GM12878 (cell line): ENCODE results near the gene TSHR. TPM values are rescaled to one million over a fixed set of nuclear protein-coding genes. Genes with fewer than 3 reads are reported as not detected.

Source experiments
- CREB1 ChIP-seq: IDR thresholded peaks from 2 replicates; pipeline ENCODE4 v1.6.1; 2012; ENCODE audit warnings: low read depth, mild to moderate bottlenecking, inconsistent platforms
- CREM ChIP-seq: IDR thresholded peaks from 2 replicates; pipeline ENCODE4 v1.6.1; 2014; ENCODE audit warnings: antibody characterized with exemption, low read depth
- E4F1 ChIP-seq: fragments of 450-650 bp; IDR thresholded peaks from 2 replicates; pipeline ENCODE4 v1.6.1; 2018; ENCODE audit warnings: borderline replicate concordance, mild to moderate bottlenecking; ENCODE audit not compliant: partially characterized antibody
- IKZF1 ChIP-seq: fragments of 450-650 bp; conservative IDR thresholded peaks from 2 replicates; pipeline ENCODE4 v1.6.1; 2017; ENCODE audit warnings: antibody characterized with exemption, mild to moderate bottlenecking
- IKZF2 ChIP-seq, 2 experiments: fragments of 450-650 bp; IDR thresholded peaks; 2 replicates each; pipeline ENCODE4 v1.6.1; 2017; ENCODE audit warnings: mild to moderate bottlenecking in 2 of 2, moderate library complexity in 2 of 2
- IRF3 ChIP-seq: fragments of 450-650 bp; IDR thresholded peaks from 2 replicates; pipeline ENCODE4 v1.6.1; 2014; ENCODE audit warnings: mild to moderate bottlenecking
- PML ChIP-seq: IDR thresholded peaks from 2 replicates; pipeline ENCODE4 v1.6.1; 2012; ENCODE audit warnings: low read length, inconsistent platforms
- RAD21 ChIP-seq: IDR thresholded peaks from 2 replicates; pipeline ENCODE4 v1.6.1; 2011; ENCODE audit warnings: mild to moderate bottlenecking, low read depth, low read length, moderate library complexity; ENCODE audit not compliant: insufficient read depth
- ZBTB11 ChIP-seq: fragments of 450-650 bp; formaldehyde crosslinking; IDR thresholded peaks from 2 replicates; pipeline ENCODE4 v1.5.0; 2022; ENCODE audit warnings: mild to moderate bottlenecking, missing genetic modification characterization
- ZBTB40 ChIP-seq: fragments of 450-650 bp; IDR thresholded peaks from 2 replicates; pipeline ENCODE4 v1.6.1; 2016; ENCODE audit warnings: mild to moderate bottlenecking, moderate library complexity, borderline replicate concordance
- polyA plus RNA-seq, 11 experiments: library from polyadenylated mRNA; depleted of rRNA in 4 of 11; unstranded in 6 of 11; stranded (reverse) in 5 of 11; fragments of >200 nt; fragmentation: Nextera tagmentation in 4 of 11; fragmentation: Illumina TruSeq in 1 of 11; extraction: Ambion mirVana in 4 of 11; extraction: Trizol in 1 of 11; gene quantifications; 1 replicate in 1 of 11; 2 replicates in 10 of 11; pipeline versions ENCODE4 v1.2.1 to v1.2.3, GENCODE V29; 2011 to 2016; ENCODE audit warnings: inconsistent platforms in 2 of 11, missing spikeins in 2 of 11, low read depth in 1 of 11
- total RNA-seq, 4 experiments: library from RNA; depleted of rRNA in 3 of 4; stranded (reverse); fragments of >200 nt in 3 of 4; fragmentation: Illumina TruSeq in 1 of 4; extraction: Trizol in 1 of 4; gene quantifications; 2 replicates each; pipeline versions ENCODE4 v1.2.1 to v1.2.3, GENCODE V29; 2013 to 2021

TSHR gene
- total and polyA plus RNA-seq, 10 of the 15 experiments (the other 5 are each of a cell fraction or from before 2014, with no cell fraction given) = 0.06 to 0.31 TPM; not detected in 8

- TF ChIP-seq ZBTB40 = peak; percentile 39; the same call in 1 of the 2 replicates
- TF ChIP-seq IKZF2 (IDR thresholded peaks at IDR 0.05) = peak; percentile 8 to 23; a peak in 2 of 4 replicates
- no peak for TF ChIP-seq IRF3
- peak; percentile 89 for TF ChIP-seq IKZF1
- TF ChIP-seq PML = no peak
- no peak for TF ChIP-seq RAD21
- TF ChIP-seq ZBTB11 = no peak
- TF ChIP-seq CREM = peak; percentile 88
- TF ChIP-seq CREB1 = peak; percentile 73
- TF ChIP-seq E4F1 = no peak
Measured at GRCh38 chr14:80941241-80942185, 13.9 kb upstream of the TSHR start, which contains the start of gene CEP128 (continued).
